NT2/D1 (cell line): ENCODE data around the gene CCR7.
"Not testable (repeated sequence)": the region's sequence is repeated elsewhere in the genome, so short reads cannot be mapped to it uniquely, and the experiment has no call there.

Source experiments
- DNase-seq: peaks from one replicate; pipeline ENCODE4 v3.0.0-alpha.2; 2011; ENCODE audit warnings: low read depth, low spot score
- H3K27me3 ChIP-seq: 2 replicates; pipeline ENCODE4 v1.6.0; 2011; ENCODE audit warnings: mild to moderate bottlenecking; ENCODE audit not compliant: insufficient read length, insufficient read depth
- H3K36me3 ChIP-seq: 2 replicates; pipeline ENCODE4 v1.6.1; 2011; ENCODE audit warnings: mild to moderate bottlenecking, low read length, mixed read lengths; ENCODE audit not compliant: insufficient read depth, insufficient read length
- H3K4me1 ChIP-seq: 2 replicates; pipeline ENCODE4 v1.5.1; 2011; ENCODE audit not compliant: insufficient read depth, insufficient read length
- H3K4me3 ChIP-seq: 2 replicates; pipeline ENCODE4 v1.5.1; 2011; ENCODE audit warnings: low read depth; ENCODE audit not compliant: insufficient read length
- H3K9ac ChIP-seq: 2 replicates; pipeline ENCODE4 v1.6.0; 2011; ENCODE audit warnings: low read depth; ENCODE audit not compliant: insufficient read length
- H3K9me3 ChIP-seq: 2 replicates; pipeline ENCODE4 v1.5.1; 2011; ENCODE audit warnings: mild to moderate bottlenecking, low read length; ENCODE audit not compliant: insufficient read depth
- SUZ12 ChIP-seq: IDR thresholded peaks from 2 replicates; pipeline ENCODE4 v1.6.1; 2011; ENCODE audit not compliant: insufficient read length, insufficient read depth; ENCODE audit errors: extremely low read depth
- YY1 ChIP-seq: IDR thresholded peaks from 2 replicates; pipeline ENCODE4 v1.6.1; 2011; ENCODE audit not compliant: insufficient read length, insufficient read depth
- ZNF274 ChIP-seq: IDR thresholded peaks from 2 replicates; pipeline ENCODE4 v1.6.1; 2011; ENCODE audit warnings: mild to moderate bottlenecking, low read depth, low read length

The CCR7 gene

DNA sequence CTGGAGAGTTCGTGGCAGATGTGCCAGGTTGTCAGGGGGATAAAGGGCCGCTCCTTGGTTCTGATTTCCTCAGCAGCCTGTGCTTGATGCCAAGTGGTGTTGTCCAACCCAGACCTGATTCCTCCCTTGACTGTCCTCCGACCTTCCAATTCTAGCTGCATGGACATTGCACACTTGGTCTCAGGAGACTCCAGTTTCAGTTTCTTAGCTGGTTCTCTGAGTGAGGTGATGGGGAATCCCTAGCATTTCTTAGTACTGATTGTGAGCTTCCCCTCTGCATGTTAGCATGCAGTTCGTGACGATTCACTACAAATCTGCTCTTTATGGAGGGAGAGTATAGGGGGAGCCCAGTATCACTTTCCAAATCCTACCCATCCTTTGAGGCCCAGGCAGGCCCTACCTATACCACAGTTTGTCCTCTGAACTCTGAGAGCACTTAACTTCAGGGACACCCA lies 12.4 kb upstream of the CCR7 start:
- Histone ChIP-seq H3K4me3 (no peak overlapping the region), H3K27me3 (no peaks in the 10 kb centered on the region), H3K9me3 (peaks cover 16% of the 10 kb centered on the region), H3K4me1 (no peaks in the 10 kb centered on the region), H3K36me3 (no peaks in the 10 kb centered on the region), H3K9ac (no peak overlapping the region)
- no peak for TF ChIP-seq ZNF274
- no peak for TF ChIP-seq YY1
- TF ChIP-seq SUZ12 = no peak
- DNase-seq = no peak

DNA sequence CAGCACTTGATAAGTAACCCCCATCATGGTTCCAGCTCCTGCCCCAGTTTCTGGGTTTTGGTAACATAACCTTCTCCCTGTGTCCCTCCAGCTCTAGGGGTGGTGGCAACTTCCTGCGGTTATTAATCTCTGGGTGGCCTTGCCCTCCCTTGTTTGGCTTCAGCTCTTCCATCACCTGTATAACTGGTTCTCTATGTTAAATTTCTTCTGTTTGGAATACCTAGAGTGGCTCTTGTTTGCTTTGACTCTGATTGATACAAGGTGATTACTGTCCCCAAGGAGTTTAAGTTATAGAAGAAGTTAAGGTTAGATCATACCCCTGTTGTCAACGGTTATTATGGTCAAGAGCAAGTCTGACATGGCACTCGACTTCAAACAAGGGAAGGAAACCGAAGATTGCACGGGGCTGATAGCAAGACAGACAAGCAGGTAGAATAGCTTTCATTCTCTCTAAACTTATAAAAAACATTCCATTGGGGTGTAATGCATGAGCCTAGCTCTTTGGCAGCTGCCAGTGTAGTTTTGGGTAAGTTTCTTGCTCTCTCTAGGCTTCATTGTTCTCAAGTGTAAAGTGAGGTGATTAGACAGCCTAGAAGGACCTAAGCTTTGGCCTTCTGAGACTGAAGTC lies 11.0 kb upstream of the CCR7 start:
- no peak overlapping the region for H3K9ac ChIP-seq
- peaks cover 16% of the 10 kb centered on the region for H3K9me3 ChIP-seq
- no peaks in the 10 kb centered on the region for H3K27me3 ChIP-seq
- no peak for DNase-seq
- no peaks in the 10 kb centered on the region for H3K4me1 ChIP-seq
- H3K4me3 ChIP-seq = no peak overlapping the region
- no peaks in the 10 kb centered on the region for H3K36me3 ChIP-seq
- no peak for TF ChIP-seq SUZ12
- no peak for TF ChIP-seq YY1
- no peak for TF ChIP-seq ZNF274

DNA sequence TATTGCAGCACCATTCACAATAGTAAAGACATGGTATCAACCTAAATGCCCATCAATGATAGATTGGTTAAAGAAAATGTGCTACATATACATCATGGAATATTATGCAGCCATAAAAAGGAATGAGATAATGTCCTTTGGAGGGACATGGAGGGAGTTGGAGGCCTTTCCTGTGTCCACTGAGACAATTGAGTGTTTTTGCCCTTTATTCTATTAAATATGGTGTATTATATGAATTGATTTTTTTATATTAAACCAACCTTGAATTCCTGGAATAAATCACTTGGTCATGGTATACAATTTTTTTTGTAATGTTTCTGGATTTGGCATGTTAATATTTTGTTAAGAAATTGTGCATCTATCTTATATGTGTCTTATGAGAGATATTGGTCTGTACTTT lies 9.0 kb upstream of the CCR7 start:
- no peak for TF ChIP-seq SUZ12
- TF ChIP-seq YY1 = no peak
- no peak for TF ChIP-seq ZNF274
- H3K36me3 ChIP-seq = no peaks in the 10 kb centered on the region
- H3K9me3 ChIP-seq = peaks cover 16% of the 10 kb centered on the region
- no peak overlapping the region for H3K4me3 ChIP-seq
- no peaks in the 10 kb centered on the region for H3K4me1 ChIP-seq
- H3K27me3 ChIP-seq = no peaks in the 10 kb centered on the region
- H3K9ac ChIP-seq = no peak overlapping the region
- no peak for DNase-seq

DNA sequence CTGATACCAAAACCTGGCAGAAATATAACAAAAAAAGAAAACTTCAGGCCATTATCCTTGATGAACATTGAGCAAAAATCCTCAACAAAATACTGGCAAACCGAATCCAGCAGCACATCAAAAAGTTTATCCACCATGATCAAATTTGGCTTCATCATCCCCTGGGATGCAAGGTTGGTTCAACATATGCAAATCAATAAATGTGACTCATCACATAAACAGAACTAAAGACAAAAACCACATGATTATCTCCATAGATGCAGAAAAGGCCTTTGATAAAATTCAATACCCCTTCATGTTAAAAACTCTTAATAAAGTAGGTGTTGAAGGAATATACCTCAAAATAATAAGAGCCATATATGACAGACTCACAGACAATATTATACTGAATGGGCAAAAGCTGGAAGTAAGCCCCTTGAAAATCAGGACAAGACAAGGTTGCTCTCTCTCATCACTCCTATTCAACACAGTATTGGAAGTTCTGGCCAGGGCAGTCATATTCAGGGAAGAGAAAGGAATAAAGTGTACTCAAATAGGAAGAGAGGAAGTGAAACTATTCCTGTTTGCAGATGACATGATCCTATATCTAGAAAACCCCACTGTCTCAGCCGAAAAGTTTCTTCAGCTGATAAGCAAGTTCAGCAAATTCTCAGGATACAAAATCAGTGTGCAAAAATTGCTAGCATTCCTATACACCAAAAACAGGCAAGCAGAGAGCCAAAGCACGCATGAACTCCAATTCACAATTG lies 7.1 kb upstream of the CCR7 start:
- H3K27me3 ChIP-seq, H3K36me3 ChIP-seq, H3K4me3 ChIP-seq, H3K4me1 ChIP-seq, DNase-seq, H3K9ac ChIP-seq: not testable (repeated sequence)
- H3K9me3 ChIP-seq = peaks cover 28% of the 10 kb centered on the region

DNA sequence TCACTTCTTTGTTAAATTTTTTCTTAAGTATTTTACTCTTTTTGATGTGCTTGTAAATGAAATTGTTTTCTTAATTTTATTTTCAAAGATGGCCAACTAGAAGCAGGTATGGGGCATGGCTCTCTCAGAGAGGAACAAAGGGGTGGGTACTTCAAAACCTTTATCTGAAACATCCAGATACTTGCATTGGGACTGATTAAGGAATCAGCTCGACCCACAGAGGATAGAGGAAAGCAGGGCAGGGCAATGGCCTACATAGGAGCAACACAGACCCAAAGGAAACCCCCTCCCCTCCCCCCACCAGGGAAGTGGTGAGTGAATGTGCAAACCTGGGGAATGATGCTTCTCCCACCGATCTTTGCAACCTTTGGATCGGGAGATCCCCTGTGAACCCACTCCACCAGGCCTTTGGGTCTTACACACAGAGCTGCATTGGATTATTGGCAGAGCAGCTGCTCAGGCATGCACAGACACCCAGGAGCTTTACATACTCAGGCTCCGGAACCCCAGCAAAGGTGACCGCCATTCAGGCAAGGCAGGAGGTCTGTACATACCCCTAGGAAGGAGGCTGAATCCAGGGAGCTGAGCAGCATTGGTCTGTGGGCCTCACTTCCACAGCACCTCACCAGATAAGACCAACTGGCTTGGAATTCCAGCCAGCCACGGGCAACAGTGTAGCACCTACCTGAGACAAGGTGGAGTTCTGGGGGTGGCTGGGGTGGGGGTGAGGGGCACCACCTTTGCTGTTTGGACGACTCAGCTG lies 3.0 kb upstream of the CCR7 start:
- no peak for TF ChIP-seq ZNF274
- TF ChIP-seq SUZ12 = no peak
- no peak for TF ChIP-seq YY1
- Histone ChIP-seq H3K27me3 (no peaks in the 10 kb centered on the region), H3K9ac (no peak overlapping the region), H3K4me3 (no peak overlapping the region), H3K9me3 (peaks cover 23% of the 10 kb centered on the region), H3K4me1 (no peaks in the 10 kb centered on the region), H3K36me3 (no peaks in the 10 kb centered on the region)
- DNase-seq = no peak

DNA sequence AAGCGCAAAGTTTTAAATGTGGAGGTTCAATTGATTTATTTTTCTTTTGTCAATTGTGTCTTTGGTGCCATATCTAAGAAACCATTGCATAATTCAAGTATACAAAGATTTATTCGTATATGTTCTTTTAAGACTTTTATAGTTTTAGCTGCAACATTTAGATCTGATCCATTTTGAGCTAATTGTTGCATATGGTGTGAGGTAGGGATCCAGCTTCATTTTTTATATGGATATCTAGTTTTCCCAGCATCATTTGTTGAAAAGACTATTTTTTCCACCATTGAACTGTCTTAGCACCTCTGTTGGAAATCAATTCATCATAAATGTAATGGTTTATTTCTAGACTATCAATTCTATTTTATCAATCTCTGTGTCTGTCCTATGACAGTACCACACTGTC lies 2.1 kb upstream of the CCR7 start:
- DNase-seq = no peak
- H3K4me3 ChIP-seq = no peak overlapping the region
- H3K9me3 ChIP-seq = peaks cover 23% of the 10 kb centered on the region
- no peak overlapping the region for H3K9ac ChIP-seq
- no peak for TF ChIP-seq SUZ12
- no peak for TF ChIP-seq YY1
- no peak for TF ChIP-seq ZNF274
- H3K36me3 ChIP-seq = no peaks in the 10 kb centered on the region
- H3K4me1 ChIP-seq = no peaks in the 10 kb centered on the region
- H3K27me3 ChIP-seq = no peaks in the 10 kb centered on the region

DNA sequence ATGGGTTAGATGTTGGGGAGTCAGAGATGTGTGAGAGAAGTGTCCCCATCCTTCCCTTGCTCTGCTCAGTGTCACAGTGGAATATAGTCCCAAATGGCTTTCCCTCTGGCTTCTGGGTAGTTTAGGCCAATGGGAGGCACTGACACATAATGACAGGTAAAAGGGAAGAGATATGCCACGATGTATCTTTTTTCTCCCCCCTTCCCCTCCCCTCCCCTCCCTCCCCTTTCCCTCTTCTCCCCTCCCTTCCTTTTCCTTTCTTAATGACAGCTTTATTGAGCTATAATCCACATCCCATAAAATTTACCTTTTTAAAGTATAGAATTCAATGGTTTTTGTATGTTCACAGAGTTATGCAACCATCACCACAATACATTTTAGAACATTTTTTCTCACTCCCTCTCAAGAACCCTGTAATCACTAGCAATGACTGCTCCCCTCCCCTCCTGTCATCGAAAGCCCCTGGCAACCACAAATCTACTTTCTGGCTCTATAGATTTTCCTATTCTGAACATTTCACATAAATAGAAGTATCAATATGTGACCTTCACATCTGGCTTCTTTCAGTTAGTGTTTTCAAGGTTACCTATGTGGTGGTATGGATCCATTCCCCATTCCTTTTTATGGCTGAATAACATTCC lies 617 bp upstream of the CCR7 start:
- TF ChIP-seq YY1 (no peak), ZNF274 (no peak), SUZ12 (no peak)
- H3K9ac ChIP-seq = no peak overlapping the region
- no peak overlapping the region for H3K4me3 ChIP-seq
- no peaks in the 10 kb centered on the region for H3K4me1 ChIP-seq
- peaks cover 23% of the 10 kb centered on the region for H3K9me3 ChIP-seq
- no peak for DNase-seq
- H3K36me3 ChIP-seq = no peaks in the 10 kb centered on the region
- no peaks in the 10 kb centered on the region for H3K27me3 ChIP-seq
